ENCODE data around the gene MYO18B. TPM values are rescaled to one million over a fixed set of nuclear protein-coding genes. Genes with fewer than 3 reads are reported as not detected.

MYO18B gene
- polyA plus RNA-seq, 3 donors: not detected

DNA sequence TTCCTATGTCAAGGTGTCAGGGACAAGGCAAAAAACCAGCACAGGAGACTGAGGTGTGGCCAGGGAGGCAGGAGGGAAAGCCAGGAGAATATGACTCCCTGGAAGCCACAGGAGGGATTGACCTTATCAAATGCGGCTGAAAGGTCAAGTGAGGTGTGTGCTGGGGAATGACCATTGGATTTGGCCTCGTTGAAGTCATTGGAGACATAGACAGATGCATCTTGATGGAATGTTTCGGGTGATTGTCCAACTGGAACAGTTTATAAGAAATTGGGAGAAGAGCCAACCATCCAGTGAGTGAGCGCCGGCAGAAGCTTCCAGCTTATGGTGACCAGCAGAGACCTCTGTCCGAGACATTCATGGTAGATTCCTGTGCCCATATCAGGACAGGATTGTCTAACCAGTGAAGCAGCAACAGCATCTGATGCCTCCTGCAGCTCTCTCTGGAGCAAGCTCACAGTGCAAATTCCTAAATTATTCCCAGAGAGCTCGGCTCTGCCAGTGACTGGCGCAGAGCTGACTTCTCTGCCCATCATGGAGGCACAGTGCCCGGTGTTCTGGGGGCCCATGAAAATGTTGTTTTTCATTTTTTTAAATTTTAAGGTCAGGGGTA is 95.4 kb downstream of the MYO18B start:
- no peak for DNase-seq
- Histone ChIP-seq H2AFZ (ENCODE audit: insufficient read depth, low read depth, low read length, poor library complexity, severe bottlenecking) (no peak overlapping the region), H3K36me3 (replicated peaks in 1 of 2; ENCODE audit: control insufficient read depth in 1 of 2, insufficient read depth in 2 of 2, low read length in 2 of 2) (no peaks in the 10 kb centered on the region), H3K9me3 (replicated peaks in 1 of 2; ENCODE audit: control insufficient read depth in 1 of 2, insufficient read depth in 1 of 2, low read length in 2 of 2) (no peaks in the 10 kb centered on the region), H3K4me1 (ENCODE audit: control insufficient read depth in 1 of 2, insufficient read depth in 2 of 2, low read length in 2 of 2) (no peaks in the 10 kb centered on the region), H3K79me2 (ENCODE audit: insufficient read depth, low read length) (no peaks in the 10 kb centered on the region), H3K27ac (ENCODE audit: low read depth in 1 of 2, low read length in 2 of 2) (no peak overlapping the region), H4K20me1 (ENCODE audit: insufficient read depth, low read length) (no peaks in the 10 kb centered on the region), H3K9ac (ENCODE audit: insufficient read depth, low read length, poor library complexity, severe bottlenecking) (no peak overlapping the region), H3K27me3 (ENCODE audit: control insufficient read depth in 2 of 2, insufficient read depth in 2 of 2, low read length in 2 of 2) (no peaks in the 10 kb centered on the region), H3K4me2 (replicated peaks; ENCODE audit: extremely low read depth, low read length, poor library complexity, severe bottlenecking) (no peak overlapping the region), H3K4me3 (replicated peaks in 1 of 3; ENCODE audit: low read depth in 2 of 3, low read length in 3 of 3) (no peak overlapping the region)
- H3K4me1 Mint-ChIP-seq: no peaks in the 10 kb centered on the region
- WGBS (ENCODE audit: insufficient coverage): 87% methylated on average over 6 of the region's 9 CpGs
- H3K27me3 Mint-ChIP-seq (ENCODE audit: low read depth in 3 of 3): peaks cover 0 to 7% (median 2%) of the 10 kb centered on the region in 3 donors
- H3K36me3 Mint-ChIP-seq: no peaks in the 10 kb centered on the region
- intact Hi-C loops (cut with micrococcal nuclease): no loop called here
- H3K4me3 Mint-ChIP-seq: no peak overlapping the region
- no peak overlapping the region for H3K27ac Mint-ChIP-seq
- H3K9me3 Mint-ChIP-seq: peaks cover 0 to 1% (median 0%) of the 10 kb centered on the region in 7 donors
- TF ChIP-seq, protein P1, sequence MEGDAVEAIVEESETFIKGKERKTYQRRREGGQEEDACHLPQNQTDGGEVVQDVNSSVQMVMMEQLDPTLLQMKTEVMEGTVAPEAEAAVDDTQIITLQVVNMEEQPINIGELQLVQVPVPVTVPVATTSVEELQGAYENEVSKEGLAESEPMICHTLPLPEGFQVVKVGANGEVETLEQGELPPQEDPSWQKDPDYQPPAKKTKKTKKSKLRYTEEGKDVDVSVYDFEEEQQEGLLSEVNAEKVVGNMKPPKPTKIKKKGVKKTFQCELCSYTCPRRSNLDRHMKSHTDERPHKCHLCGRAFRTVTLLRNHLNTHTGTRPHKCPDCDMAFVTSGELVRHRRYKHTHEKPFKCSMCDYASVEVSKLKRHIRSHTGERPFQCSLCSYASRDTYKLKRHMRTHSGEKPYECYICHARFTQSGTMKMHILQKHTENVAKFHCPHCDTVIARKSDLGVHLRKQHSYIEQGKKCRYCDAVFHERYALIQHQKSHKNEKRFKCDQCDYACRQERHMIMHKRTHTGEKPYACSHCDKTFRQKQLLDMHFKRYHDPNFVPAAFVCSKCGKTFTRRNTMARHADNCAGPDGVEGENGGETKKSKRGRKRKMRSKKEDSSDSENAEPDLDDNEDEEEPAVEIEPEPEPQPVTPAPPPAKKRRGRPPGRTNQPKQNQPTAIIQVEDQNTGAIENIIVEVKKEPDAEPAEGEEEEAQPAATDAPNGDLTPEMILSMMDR (IDR thresholded peaks at IDR 0.05): no peak

- WGBS (ENCODE audit: insufficient coverage): 81% methylated on average over 12 of the region's 12 CpGs
- no peak overlapping the region for H3K9ac ChIP-seq (ENCODE audit: insufficient read depth, low read length, poor library complexity, severe bottlenecking)
- H3K9me3 Mint-ChIP-seq: peaks cover 0 to 1% (median 0%) of the 10 kb centered on the region in 7 donors
Observed at GRCh38 chr22:25838960-25839741, 97.2 kb downstream of the MYO18B start.

More at GRCh38 chr22:25838960-25839741, 97.2 kb downstream of the MYO18B start:
- Mint-ChIP-seq H3K4me1 (no peaks in the 10 kb centered on the region), H3K27ac (no peak overlapping the region), H3K27me3 (ENCODE audit: low read depth in 3 of 3) (peaks cover 0 to 7% (median 2%) of the 10 kb centered on the region in 3 donors), H3K4me3 (no peak overlapping the region), H3K36me3 (no peaks in the 10 kb centered on the region)
- intact Hi-C loops (cut with micrococcal nuclease): no loop called here
- TF ChIP-seq, protein P1 (IDR thresholded peaks at IDR 0.05): no peak
- H3K4me1 ChIP-seq (ENCODE audit: control insufficient read depth in 1 of 2, insufficient read depth in 2 of 2, low read length in 2 of 2): no peaks in the 10 kb centered on the region
- no peak overlapping the region for H2AFZ ChIP-seq (ENCODE audit: insufficient read depth, low read depth, low read length, poor library complexity, severe bottlenecking)
- H3K4me2 ChIP-seq (replicated peaks; ENCODE audit: extremely low read depth, low read length, poor library complexity, severe bottlenecking): no peak overlapping the region
- no peaks in the 10 kb centered on the region for H3K79me2 ChIP-seq (ENCODE audit: insufficient read depth, low read length)
- no peaks in the 10 kb centered on the region for H4K20me1 ChIP-seq (ENCODE audit: insufficient read depth, low read length)
- DNase-seq: no peak
- H3K9me3 ChIP-seq (replicated peaks in 1 of 2; ENCODE audit: control insufficient read depth in 1 of 2, insufficient read depth in 1 of 2, low read length in 2 of 2): no peaks in the 10 kb centered on the region
- H3K27ac ChIP-seq (ENCODE audit: low read depth in 1 of 2, low read length in 2 of 2): no peak overlapping the region
- no peaks in the 10 kb centered on the region for H3K27me3 ChIP-seq (ENCODE audit: control insufficient read depth in 2 of 2, insufficient read depth in 2 of 2, low read length in 2 of 2)
- H3K36me3 ChIP-seq (replicated peaks in 1 of 2; ENCODE audit: control insufficient read depth in 1 of 2, insufficient read depth in 2 of 2, low read length in 2 of 2): no peaks in the 10 kb centered on the region
- no peak overlapping the region for H3K4me3 ChIP-seq (replicated peaks in 1 of 3; ENCODE audit: low read depth in 2 of 3, low read length in 3 of 3)
